GM21367 (cell line): ENCODE results near the gene PGM2.
"Not testable (repeated sequence)": the region's sequence is repeated elsewhere in the genome, so short reads cannot be mapped to it uniquely, and the experiment has no call there.

ENCODE experiments used
- ATAC-seq: cut with Tn5 transposase; IDR thresholded peaks from one replicate; pipeline ENCODE4 v1.9.1; 2021; ENCODE audit not compliant: unreplicated experiment

Gene PGM2

GRCh38 chr4:37816719-37817118 is 9.8 kb upstream of the PGM2 start:
- ATAC-seq, result no peak

- no peak for ATAC-seq
Measured at GRCh38 chr4:37818752-37819151, 7.7 kb upstream of the PGM2 start.

- ATAC-seq, result not testable (repeated sequence)
Measured at GRCh38 chr4:37820458-37820857, 6.0 kb upstream of the PGM2 start.

- ATAC-seq, result no peak
Measured at GRCh38 chr4:37821953-37822605, 4.4 kb upstream of the PGM2 start.

- ATAC-seq, result not testable (repeated sequence)
Measured at GRCh38 chr4:37825501-37825900, 985 bp upstream of the PGM2 start.

GRCh38 chr4:37825968-37826294 is 555 bp upstream of the PGM2 start:
- ATAC-seq, result no peak

- peak; percentile 34 for ATAC-seq
Measured at GRCh38 chr4:37827030-37827685, 672 bp downstream of the PGM2 start.

- ATAC-seq, result no peak
Measured at GRCh38 chr4:37827802-37828321, 1.4 kb downstream of the PGM2 start.

- no peak for ATAC-seq
Measured at GRCh38 chr4:37828843-37829242, 2.4 kb downstream of the PGM2 start.

- ATAC-seq, result no peak
Measured at GRCh38 chr4:37830640-37831039, 4.2 kb downstream of the PGM2 start.

GRCh38 chr4:37835031-37835430 is 8.5 kb downstream of the PGM2 start:
- no peak for ATAC-seq

GRCh38 chr4:37835806-37836205 is 9.3 kb downstream of the PGM2 start:
- ATAC-seq, result no peak

GRCh38 chr4:37836274-37836673 is 9.8 kb downstream of the PGM2 start:
- ATAC-seq, result no peak

- ATAC-seq, result no peak
Measured at GRCh38 chr4:37836838-37837440, 10.5 kb downstream of the PGM2 start.

- ATAC-seq, result no peak
Measured at GRCh38 chr4:37837446-37837845, 11.0 kb downstream of the PGM2 start.

- ATAC-seq, result no peak
Measured at GRCh38 chr4:37839426-37839825, 12.9 kb downstream of the PGM2 start.

- ATAC-seq, result no peak
Measured at GRCh38 chr4:37844204-37844603, 17.7 kb downstream of the PGM2 start.

- ATAC-seq, result no peak
Measured at GRCh38 chr4:37845201-37845600, 18.7 kb downstream of the PGM2 start.

- ATAC-seq, result no peak
Measured at GRCh38 chr4:37847311-37847884, 20.9 kb downstream of the PGM2 start.

GRCh38 chr4:37852376-37852775 is 25.9 kb downstream of the PGM2 start:
- no peak for ATAC-seq

- no peak for ATAC-seq
Measured at GRCh38 chr4:37858112-37858511, 31.6 kb downstream of the PGM2 start.

- ATAC-seq, result no peak
Measured at GRCh38 chr4:37858872-37859271, 32.4 kb downstream of the PGM2 start.
